K562 (cell line): ENCODE data around the gene GPRIN1. TPM values are rescaled to one million over a fixed set of nuclear protein-coding genes. Genes with fewer than 3 reads are reported as not detected.
A peak's percentile ranks its signal among the peaks of the same experiment; 100 is the strongest.

Source experiments
- ATAC-seq: fragments of 200-7000 bp; cut with Tn5 transposase; 3 replicates; pipeline ENCODE4 v1.9.1; 2020; ENCODE audit warnings: moderate library complexity
- BruUV-seq: library from RNA; stranded (reverse); fragments of 400-500 nt; replicated peaks from 2 replicates; lab custom pipeline; 2021; lab: Mats Ljungman, UMichigan
- CTCF ChIA-PET: fragments of 300-600 bp; formaldehyde crosslinking; extraction: SDS; loops from one replicate; lab custom pipeline; 2021; ENCODE audit warnings: low intra/inter-chr PET ratio; lab: Yijun Ruan, JAX
- POLR2A ChIA-PET: fragments of 300-600, 350-650 bp; sonication (Branson Sonifier 250); formaldehyde crosslinking; extraction: SDS; loops from one replicate; lab custom pipeline; 2021; ENCODE audit warnings: antibody characterized with exemption, inconsistent platforms; lab: Yijun Ruan, JAX
- DNase-seq, 4 experiments: peaks; one replicate each; pipeline versions ENCODE4 v3.0.0 to v3.0.0-alpha.2; 2011 to 2018; ENCODE audit warnings: low spot score in 3 of 4, mixed read lengths in 3 of 4; ENCODE audit errors: extremely low read depth in 1 of 4
- FAIRE-seq: peaks from 2 replicates; lab custom pipeline; 2011; peaks lifted over from hg19 to GRCh38; lab: Jason Lieb, UNC
- H2AFZ ChIP-seq: 2 replicates; pipeline ENCODE4 v1.6.0; 2011; ENCODE audit warnings: low read depth, low read length, control low read depth, inconsistent platforms
- H3K27ac ChIP-seq: fragments of 200-600 bp; 3 replicates; pipeline ENCODE4 v1.8.0; 2011; ENCODE audit warnings: low read depth, mild to moderate bottlenecking, control low read depth, inconsistent platforms, low read length, moderate library complexity, mixed read lengths; ENCODE audit errors: extremely low read depth
- H3K27me3 ChIP-seq, 2 experiments: fragments of 300-600 bp in 1 of 2; 2 replicates in 1 of 2; 3 replicates in 1 of 2; pipeline versions ENCODE4 v1.6.0 to v1.8.0; 2011; ENCODE audit warnings: inconsistent platforms in 2 of 2, low read length in 2 of 2, mild to moderate bottlenecking in 1 of 2, mixed read lengths in 1 of 2, moderate library complexity in 1 of 2; ENCODE audit not compliant: control insufficient read depth in 2 of 2, insufficient read depth in 2 of 2
- H3K36me3 ChIP-seq: fragments of 300-600 bp; 3 replicates; pipeline ENCODE4 v1.8.0; 2011; ENCODE audit warnings: mild to moderate bottlenecking, low read length, inconsistent platforms; ENCODE audit not compliant: control insufficient read depth, insufficient read depth
- H3K4me1 ChIP-seq, 2 experiments: fragments of 200-600 bp in 1 of 2; replicated peaks in 1 of 2; 2 replicates in 1 of 2; 3 replicates in 1 of 2; pipeline versions ENCODE4 v1.5.1 to v1.8.0; 2011; ENCODE audit warnings: inconsistent platforms in 2 of 2, low read length in 2 of 2, mild to moderate bottlenecking in 1 of 2, mixed read lengths in 1 of 2, moderate library complexity in 1 of 2; ENCODE audit not compliant: control insufficient read depth in 2 of 2, insufficient read depth in 2 of 2
- H3K4me2 ChIP-seq: 2 replicates; pipeline ENCODE4 v1.6.1; 2011; ENCODE audit warnings: low read length, control low read depth, inconsistent platforms, mixed read lengths; ENCODE audit not compliant: insufficient read depth
- H3K4me3 ChIP-seq: fragments of 200-600 bp; sonication (generic), shearing (Covaris generic); 2 replicates; pipeline ENCODE4 v1.5.1; 2016; ENCODE audit warnings: control low read depth, inconsistent platforms
- H3K79me2 ChIP-seq: fragments of 200-600 bp; 3 replicates; pipeline ENCODE4 v1.8.0; 2011; ENCODE audit warnings: low read length, inconsistent platforms; ENCODE audit not compliant: control insufficient read depth, insufficient read depth
- H3K9ac ChIP-seq, 2 experiments: 2 replicates each; pipeline versions ENCODE4 v1.6.0 to v1.6.1; 2011; ENCODE audit warnings: low read depth in 2 of 2, low read length in 2 of 2, control low read depth in 1 of 2, inconsistent platforms in 1 of 2, mild to moderate bottlenecking in 1 of 2, mixed read lengths in 1 of 2; ENCODE audit not compliant: insufficient read depth in 1 of 2
- H3K9me1 ChIP-seq: one replicate; pipeline ENCODE4 v1.6.0; 2011; ENCODE audit warnings: inconsistent platforms, mild to moderate bottlenecking, low read length, moderate library complexity; ENCODE audit not compliant: control insufficient read depth, insufficient read depth
- H3K9me3 ChIP-seq: replicated peaks from 2 replicates; pipeline ENCODE4 v1.5.1; 2011; ENCODE audit warnings: low read depth, low read length, inconsistent platforms; ENCODE audit not compliant: control insufficient read depth, insufficient read depth
- H4K20me1 ChIP-seq: replicated peaks from 2 replicates; pipeline ENCODE4 v1.6.1; 2011; ENCODE audit warnings: low read length, inconsistent platforms, mixed read lengths; ENCODE audit not compliant: control insufficient read depth, insufficient read depth
- BCLAF1 ChIP-seq, 2 experiments: fragments of 450-650 bp in 1 of 2; IDR thresholded peaks; 2 replicates each; pipeline ENCODE4 v1.6.1; 2011 to 2017; ENCODE audit warnings: low read depth in 2 of 2, antibody characterized with exemption in 1 of 2, borderline replicate concordance in 1 of 2, low read length in 1 of 2, mild to moderate bottlenecking in 1 of 2, mixed read lengths in 1 of 2; ENCODE audit not compliant: control insufficient read depth in 1 of 2
- CTCF ChIP-seq, 3 experiments: IDR thresholded peaks in 2 of 3; conservative IDR thresholded peaks in 1 of 3; 2 replicates each; pipeline ENCODE4 v1.5.1; 2011 to 2012; ENCODE audit warnings: low read length in 3 of 3, mild to moderate bottlenecking in 3 of 3, control low read depth in 2 of 3, improper control_type of control experiment in 1 of 3, inconsistent platforms in 1 of 3, low read depth in 1 of 3, mixed read lengths in 1 of 3, moderate library complexity in 1 of 3; ENCODE audit not compliant: insufficient read depth in 2 of 3
- RAD21 ChIP-seq, 2 experiments: fragments of 250-450 bp in 1 of 2; fragments of 450-650 bp in 1 of 2; sonication (Bioruptor Pico) in 1 of 2; formaldehyde crosslinking in 1 of 2; IDR thresholded peaks in 1 of 2; conservative IDR thresholded peaks in 1 of 2; 2 replicates each; pipeline versions ENCODE4 v1.4.0 to v1.8.0; 2020 to 2022; ENCODE audit warnings: mild to moderate bottlenecking in 2 of 2, moderate library complexity in 1 of 2
- WGBS: fragments of 100-300 bp; shearing (Covaris generic); methylation state at CpG from one replicate; pipeline ENCODE4 v1.1.6; 2016; ENCODE audit warnings: low coverage, mixed read lengths; ENCODE audit not compliant: insufficient coverage; ENCODE audit errors: missing lambda C conversion rate; 5-methylcytosine and 5-hydroxymethylcytosine counted together
- in situ Hi-C: fragments of 300-500 bp; cut with MboI; formaldehyde crosslinking; loops from 4 replicates; pipeline ENCODE4 v1.15.0; 2018; ENCODE audit warnings: inconsistent platforms, mixed read lengths
- intact Hi-C: fragments of 100-400 bp; cut with micrococcal nuclease; formaldehyde crosslinking; loops from 2 replicates; pipeline ENCODE4 v1.14.2; 2022
- polyA plus RNA-seq, 8 experiments: library from polyadenylated mRNA; depleted of rRNA in 4 of 8; stranded (reverse) in 5 of 8; unstranded in 3 of 8; fragments of >200 nt; fragmentation: Nextera tagmentation in 2 of 8; fragmentation: Illumina TruSeq in 1 of 8; extraction: Ambion mirVana in 2 of 8; extraction: Trizol in 1 of 8; gene quantifications; 2 replicates each; pipeline versions ENCODE4 v1.2.1 to v1.2.3, GENCODE V29; 2011 to 2014; ENCODE audit warnings: inconsistent platforms in 1 of 8, missing spikeins in 1 of 8
- total RNA-seq, 7 experiments: library from RNA; depleted of rRNA in 6 of 7; stranded (reverse); fragments of >200 nt in 6 of 7; fragmentation: Illumina TruSeq in 2 of 7; extraction: Trizol in 2 of 7; gene quantifications; 2 replicates each; pipeline versions ENCODE4 v1.2.1 to v1.2.3, GENCODE V29; 2011 to 2021; ENCODE audit warnings: low replicate concordance in 1 of 7

The GPRIN1 gene
- total and polyA plus RNA-seq, 9 of the 15 experiments (the other 6 are each of a cell fraction or from before 2014, with no cell fraction given): 0.15 to 11.6 (median 4.4) TPM

- DNase-seq: no peak
- no peak overlapping the region for H3K4me2 ChIP-seq
- in situ Hi-C loops (no loop called here), intact Hi-C loops (loop anchor here (2.0 to 10.0 kb wide), 2 partner anchors 75 to 153 kb away; partner anchors contain the start of genes CLTB and TSPAN17)
- no peak overlapping the region for H3K4me3 ChIP-seq
- no peak overlapping the region for H3K27ac ChIP-seq
- BruUV-seq: no TSS peak
- peak in 1 of 2 experiments; percentile 36; a peak in 2 of 4 replicates for TF ChIP-seq RAD21 (CRISPR knock-in tag; conservative IDR thresholded peaks at IDR 0.05 in 1 of 2, IDR thresholded peaks at IDR 0.05 in 1 of 2)
- no peak for TF ChIP-seq BCLAF1 (IDR thresholded peaks at IDR 0.05; ENCODE audit: borderline replicate concordance in 1 of 2, control insufficient read depth in 1 of 2, low read depth in 2 of 2, low read length in 1 of 2)
- peak; percentile 19 to 38 (median 34); a peak in 2 of 6 replicates for TF ChIP-seq CTCF (IDR thresholded peaks at IDR 0.05 in 2 of 3, conservative IDR thresholded peaks at IDR 0.05 in 1 of 3; ENCODE audit: insufficient read depth in 2 of 3, low read depth in 1 of 3, low read length in 3 of 3)
- H3K9me3 ChIP-seq: no peaks in the 10 kb centered on the region
- no peak for FAIRE-seq
- peaks cover 19 to 55% of the 10 kb centered on the region in 2 experiments; a peak in 4 of 5 replicates for H3K27me3 ChIP-seq
- ATAC-seq: peak; percentile 35; the same call in 2 of the 3 replicates
- no peak overlapping the region for H2AFZ ChIP-seq
- no peaks in the 10 kb centered on the region for H3K36me3 ChIP-seq
- H3K4me1 ChIP-seq: peaks cover 0 to 25% of the 10 kb centered on the region in 2 experiments; a peak in 3 of 5 replicates
- 8% methylated on average over 6 of the region's 6 CpGs for WGBS
- H4K20me1 ChIP-seq: peaks cover 2% of the 10 kb centered on the region; the same call in 1 of the 2 replicates
- no peak overlapping the region; a peak in 1 of 4 replicates for H3K9ac ChIP-seq
- CTCF ChIA-PET: no interaction called here
- H3K9me1 ChIP-seq: no peaks in the 10 kb centered on the region
- no peaks in the 10 kb centered on the region for H3K79me2 ChIP-seq
- POLR2A ChIA-PET: interaction anchor here (1.2 kb wide), 1 partner anchor 149 kb away, joined by 3 read pairs; no protein-coding TSS in a partner anchor
Measured at GRCh38 chr5:176570044-176570443, 39.9 kb downstream of the GPRIN1 start.
